K562 (cell line): Measurements from ENCODE around the gene MARK2. TPM values are rescaled to one million over a fixed set of nuclear protein-coding genes. Genes with fewer than 3 reads are reported as not detected.

ENCODE experiments used
- ATAC-seq: fragments of 200-7000 bp; cut with Tn5 transposase; 3 replicates; pipeline ENCODE4 v1.9.1; 2020; ENCODE audit warnings: moderate library complexity
- BruUV-seq: library from RNA; stranded (reverse); fragments of 400-500 nt; replicated peaks from 2 replicates; lab custom pipeline; 2021; lab: Mats Ljungman, UMichigan
- CTCF ChIA-PET: fragments of 300-600 bp; formaldehyde crosslinking; extraction: SDS; loops from one replicate; lab custom pipeline; 2021; ENCODE audit warnings: low intra/inter-chr PET ratio; lab: Yijun Ruan, JAX
- POLR2A ChIA-PET: fragments of 300-600, 350-650 bp; sonication (Branson Sonifier 250); formaldehyde crosslinking; extraction: SDS; loops from one replicate; lab custom pipeline; 2021; ENCODE audit warnings: antibody characterized with exemption, inconsistent platforms; lab: Yijun Ruan, JAX
- DNase-seq, 4 experiments: peaks; one replicate each; pipeline versions ENCODE4 v3.0.0 to v3.0.0-alpha.2; 2011 to 2018; ENCODE audit warnings: low spot score in 3 of 4, mixed read lengths in 3 of 4; ENCODE audit errors: extremely low read depth in 1 of 4
- FAIRE-seq: peaks from 2 replicates; lab custom pipeline; 2011; peaks lifted over from hg19 to GRCh38; lab: Jason Lieb, UNC
- H2AFZ ChIP-seq: 2 replicates; pipeline ENCODE4 v1.6.0; 2011; ENCODE audit warnings: low read depth, low read length, control low read depth, inconsistent platforms
- H3K27ac ChIP-seq: fragments of 200-600 bp; 3 replicates; pipeline ENCODE4 v1.8.0; 2011; ENCODE audit warnings: low read depth, mild to moderate bottlenecking, control low read depth, inconsistent platforms, low read length, moderate library complexity, mixed read lengths; ENCODE audit errors: extremely low read depth
- H3K27me3 ChIP-seq, 2 experiments: fragments of 300-600 bp in 1 of 2; 2 replicates in 1 of 2; 3 replicates in 1 of 2; pipeline versions ENCODE4 v1.6.0 to v1.8.0; 2011; ENCODE audit warnings: inconsistent platforms in 2 of 2, low read length in 2 of 2, mild to moderate bottlenecking in 1 of 2, mixed read lengths in 1 of 2, moderate library complexity in 1 of 2; ENCODE audit not compliant: control insufficient read depth in 2 of 2, insufficient read depth in 2 of 2
- H3K36me3 ChIP-seq: fragments of 300-600 bp; 3 replicates; pipeline ENCODE4 v1.8.0; 2011; ENCODE audit warnings: mild to moderate bottlenecking, low read length, inconsistent platforms; ENCODE audit not compliant: control insufficient read depth, insufficient read depth
- H3K4me1 ChIP-seq, 2 experiments: fragments of 200-600 bp in 1 of 2; replicated peaks in 1 of 2; 2 replicates in 1 of 2; 3 replicates in 1 of 2; pipeline versions ENCODE4 v1.5.1 to v1.8.0; 2011; ENCODE audit warnings: inconsistent platforms in 2 of 2, low read length in 2 of 2, mild to moderate bottlenecking in 1 of 2, mixed read lengths in 1 of 2, moderate library complexity in 1 of 2; ENCODE audit not compliant: control insufficient read depth in 2 of 2, insufficient read depth in 2 of 2
- H3K4me2 ChIP-seq: 2 replicates; pipeline ENCODE4 v1.6.1; 2011; ENCODE audit warnings: low read length, control low read depth, inconsistent platforms, mixed read lengths; ENCODE audit not compliant: insufficient read depth
- H3K4me3 ChIP-seq: fragments of 200-600 bp; sonication (generic), shearing (Covaris generic); 2 replicates; pipeline ENCODE4 v1.5.1; 2016; ENCODE audit warnings: control low read depth, inconsistent platforms
- H3K79me2 ChIP-seq: fragments of 200-600 bp; 3 replicates; pipeline ENCODE4 v1.8.0; 2011; ENCODE audit warnings: low read length, inconsistent platforms; ENCODE audit not compliant: control insufficient read depth, insufficient read depth
- H3K9ac ChIP-seq, 2 experiments: 2 replicates each; pipeline versions ENCODE4 v1.6.0 to v1.6.1; 2011; ENCODE audit warnings: low read depth in 2 of 2, low read length in 2 of 2, control low read depth in 1 of 2, inconsistent platforms in 1 of 2, mild to moderate bottlenecking in 1 of 2, mixed read lengths in 1 of 2; ENCODE audit not compliant: insufficient read depth in 1 of 2
- H3K9me1 ChIP-seq: one replicate; pipeline ENCODE4 v1.6.0; 2011; ENCODE audit warnings: inconsistent platforms, mild to moderate bottlenecking, low read length, moderate library complexity; ENCODE audit not compliant: control insufficient read depth, insufficient read depth
- H3K9me3 ChIP-seq: replicated peaks from 2 replicates; pipeline ENCODE4 v1.5.1; 2011; ENCODE audit warnings: low read depth, low read length, inconsistent platforms; ENCODE audit not compliant: control insufficient read depth, insufficient read depth
- H4K20me1 ChIP-seq: replicated peaks from 2 replicates; pipeline ENCODE4 v1.6.1; 2011; ENCODE audit warnings: low read length, inconsistent platforms, mixed read lengths; ENCODE audit not compliant: control insufficient read depth, insufficient read depth
- BRCA1 ChIP-seq, 2 experiments: fragments of 450-650 bp in 1 of 2; sonication (generic) in 1 of 2; formaldehyde crosslinking in 1 of 2; IDR thresholded peaks; 2 replicates each; pipeline versions ENCODE4 v1.5.0 to v1.6.1; 2017 to 2020; ENCODE audit warnings: mild to moderate bottlenecking in 1 of 2, missing genetic modification reagents in 1 of 2
- CBFA2T2 ChIP-seq: fragments of 450-650 bp; conservative IDR thresholded peaks from 2 replicates; pipeline ENCODE4 v1.6.1; 2017; ENCODE audit warnings: mild to moderate bottlenecking
- FOXK1 ChIP-seq: sonication (generic); formaldehyde crosslinking; IDR thresholded peaks from 2 replicates; pipeline ENCODE4 v1.8.0; 2022; ENCODE audit warnings: missing genetic modification reagents, mild to moderate bottlenecking, borderline replicate concordance
- HDAC1 ChIP-seq, 2 experiments: fragments of 450-650 bp; IDR thresholded peaks; 2 replicates each; pipeline ENCODE4 v1.6.1; 2016 to 2017; ENCODE audit warnings: inconsistent platforms in 1 of 2, mild to moderate bottlenecking in 1 of 2, moderate library complexity in 1 of 2
- HMG20A ChIP-seq: fragments of 450-650 bp; formaldehyde crosslinking; conservative IDR thresholded peaks from 2 replicates; pipeline ENCODE4 v1.4.0; 2020; ENCODE audit warnings: mild to moderate bottlenecking, mixed read lengths
- ILK ChIP-seq: fragments of 450-650 bp; IDR thresholded peaks from 2 replicates; pipeline ENCODE4 v1.6.1; 2016; ENCODE audit warnings: missing genetic modification characterization, low read depth, mild to moderate bottlenecking, missing compliant biosample characterization, moderate library complexity, borderline replicate concordance
- KDM1A ChIP-seq, 2 experiments: fragments of 450-650 bp; IDR thresholded peaks; 2 replicates each; pipeline ENCODE4 v1.6.1; 2016; ENCODE audit warnings: mild to moderate bottlenecking in 2 of 2
- PBX2 ChIP-seq, 2 experiments: IDR thresholded peaks in 1 of 2; conservative IDR thresholded peaks in 1 of 2; 2 replicates each; pipeline ENCODE4 v1.6.1; 2016; ENCODE audit warnings: low read depth in 2 of 2, mild to moderate bottlenecking in 1 of 2, missing compliant biosample characterization in 1 of 2, missing genetic modification characterization in 1 of 2, moderate library complexity in 1 of 2
- RCOR1 ChIP-seq, 2 experiments: IDR thresholded peaks; 2 replicates each; pipeline ENCODE4 v1.6.1; 2012; ENCODE audit warnings: low read depth in 2 of 2, low read length in 2 of 2, borderline replicate concordance in 1 of 2, improper control_type of control experiment in 1 of 2
- TEAD2 ChIP-seq: fragments of 450-650 bp; IDR thresholded peaks from 2 replicates; pipeline ENCODE4 v1.6.1; 2016; ENCODE audit warnings: missing genetic modification characterization, control low read depth, missing compliant biosample characterization
- ZNF76 ChIP-seq: fragments of 250-450 bp; sonication (Bioruptor Pico); IDR thresholded peaks from 2 replicates; pipeline ENCODE4 v1.4.0; 2020; ENCODE audit warnings: mild to moderate bottlenecking, moderate library complexity, borderline replicate concordance
- WGBS: fragments of 100-300 bp; shearing (Covaris generic); methylation state at CpG from one replicate; pipeline ENCODE4 v1.1.6; 2016; ENCODE audit warnings: low coverage, mixed read lengths; ENCODE audit not compliant: insufficient coverage; ENCODE audit errors: missing lambda C conversion rate; 5-methylcytosine and 5-hydroxymethylcytosine counted together
- in situ Hi-C: fragments of 300-500 bp; cut with MboI; formaldehyde crosslinking; loops from 4 replicates; pipeline ENCODE4 v1.15.0; 2018; ENCODE audit warnings: inconsistent platforms, mixed read lengths
- intact Hi-C: fragments of 100-400 bp; cut with micrococcal nuclease; formaldehyde crosslinking; loops from 2 replicates; pipeline ENCODE4 v1.14.2; 2022
- polyA plus RNA-seq, 8 experiments: library from polyadenylated mRNA; depleted of rRNA in 4 of 8; stranded (reverse) in 5 of 8; unstranded in 3 of 8; fragments of >200 nt; fragmentation: Nextera tagmentation in 2 of 8; fragmentation: Illumina TruSeq in 1 of 8; extraction: Ambion mirVana in 2 of 8; extraction: Trizol in 1 of 8; gene quantifications; 2 replicates each; pipeline versions ENCODE4 v1.2.1 to v1.2.3, GENCODE V29; 2011 to 2014; ENCODE audit warnings: inconsistent platforms in 1 of 8, missing spikeins in 1 of 8
- total RNA-seq, 7 experiments: library from RNA; depleted of rRNA in 6 of 7; stranded (reverse); fragments of >200 nt in 6 of 7; fragmentation: Illumina TruSeq in 2 of 7; extraction: Trizol in 2 of 7; gene quantifications; 2 replicates each; pipeline versions ENCODE4 v1.2.1 to v1.2.3, GENCODE V29; 2011 to 2021; ENCODE audit warnings: low replicate concordance in 1 of 7

The MARK2 gene
- total and polyA plus RNA-seq, 9 of the 15 experiments (the other 6 are each of a cell fraction or from before 2014, with no cell fraction given): 0.32 to 43.5 (median 15.1) TPM

- TF ChIP-seq BRCA1 (IDR thresholded peaks at IDR 0.05) (no peak), BRCA1 (CRISPR knock-in tag; IDR thresholded peaks at IDR 0.05) (no peak), TEAD2 (tag) (no peak), PBX2 (CRISPR knock-in tag; IDR thresholded peaks at IDR 0.05; ENCODE audit: low read depth) (no peak), PBX2 (tag; conservative IDR thresholded peaks at IDR 0.05; ENCODE audit: low read depth) (no peak), HMG20A (CRISPR knock-in tag) (no peak)
Observed at GRCh38 chr11:63813563-63814382, 25.1 kb upstream of the MARK2 start (continued).

GRCh38 chr11:63814383-63814736 lies 24.6 kb upstream of the MARK2 start:
- WGBS: 32% methylated on average over 7 of the region's 7 CpGs
- H3K9me1 ChIP-seq: peaks cover 2% of the 10 kb centered on the region
- H3K27ac ChIP-seq: peak overlapping the region; percentile 84; the same call in 1 of the 3 replicates
- H3K4me1 ChIP-seq: peaks cover 22 to 29% of the 10 kb centered on the region in 2 experiments
- H3K27me3 ChIP-seq: no peaks in the 10 kb centered on the region
- H3K4me2 ChIP-seq: peak overlapping the region; percentile 94
- TF ChIP-seq ILK (no peak), RCOR1 (IDR thresholded peaks at IDR 0.05; ENCODE audit: borderline replicate concordance in 1 of 2, low read depth in 2 of 2, low read length in 2 of 2) (peak in 1 of 2 experiments; percentile 69; a peak in 1 of 4 replicates), HDAC1 (IDR thresholded peaks at IDR 0.05) (peak in 1 of 2 experiments; percentile 50; a peak in 1 of 4 replicates), KDM1A (IDR thresholded peaks at IDR 0.05) (peak; percentile 70 to 73; a peak in 3 of 4 replicates), ZNF76 (CRISPR knock-in tag) (no peak), CBFA2T2 (0 out of 2 replicates have a peak, but pooled peaks have one; percentile 2), FOXK1 (CRISPR knock-in tag) (no peak)
- peak overlapping the region; percentile 82 for H3K4me3 ChIP-seq
- intact Hi-C loops: loop anchor here (5.0 kb wide), 1 partner anchor 47 kb away; the partner anchor contains the start of gene ZFTA
- H3K79me2 ChIP-seq: peaks cover 40% of the 10 kb centered on the region
- peaks cover 44% of the 10 kb centered on the region for H3K36me3 ChIP-seq
- FAIRE-seq (peak; percentile 57), ATAC-seq (peak; percentile 11), DNase-seq (peak in 1 of 4 experiments; percentile 32)
- 0 out of 2 replicates have a peak overlapping the region, but pooled peaks have one; percentile 93 for H2AFZ ChIP-seq
- H3K9ac ChIP-seq: peak overlapping the region; percentile 89 to 99; a peak in 3 of 4 replicates
- ChIA-PET POLR2A (interaction anchor here (0.5 to 0.9 kb wide), 2 partner anchors 161 to 1315 kb away, joined by 3 to 6 read pairs; no protein-coding TSS in a partner anchor), CTCF (no interaction called here)
- in situ Hi-C loops: no loop called here
- H3K9me3 ChIP-seq: no peaks in the 10 kb centered on the region
- peaks cover 13% of the 10 kb centered on the region; the same call in 1 of the 2 replicates for H4K20me1 ChIP-seq
- BruUV-seq: no TSS peak
